Effector CD8-positive, alpha-beta T cell (primary cell): ENCODE measurements around the gene SV2B.
A peak's percentile ranks its signal among the peaks of the same experiment; 100 is the strongest.

Source experiments
- DNase-seq: peaks from one replicate; lab custom pipeline; 2025; lab: John Stamatoyannopoulos, UW

SV2B gene

GRCh38 chr15:91268510-91268909, 168.5 kb downstream of the SV2B start:
- DNase-seq = no peak

DNA sequence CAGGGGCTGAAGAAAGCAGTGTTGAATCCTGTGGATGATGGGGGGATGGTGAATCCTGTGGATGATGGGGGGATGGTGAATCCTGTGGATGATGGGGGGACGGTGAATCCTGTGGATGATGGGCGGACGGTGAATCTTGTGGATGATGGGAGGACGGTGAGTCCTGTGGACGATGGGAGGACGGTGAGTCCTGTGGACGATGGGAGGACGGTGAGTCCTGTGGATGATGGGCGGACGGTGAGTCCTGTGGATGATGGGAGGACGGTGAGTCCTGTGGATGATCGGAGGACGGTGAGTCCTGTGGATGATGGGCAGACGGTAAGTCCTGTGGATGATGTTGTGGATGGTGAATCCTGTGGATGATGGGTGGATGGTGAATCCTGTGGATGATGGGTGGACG, 170.7 kb downstream of the SV2B start:
- DNase-seq = no peak

DNA sequence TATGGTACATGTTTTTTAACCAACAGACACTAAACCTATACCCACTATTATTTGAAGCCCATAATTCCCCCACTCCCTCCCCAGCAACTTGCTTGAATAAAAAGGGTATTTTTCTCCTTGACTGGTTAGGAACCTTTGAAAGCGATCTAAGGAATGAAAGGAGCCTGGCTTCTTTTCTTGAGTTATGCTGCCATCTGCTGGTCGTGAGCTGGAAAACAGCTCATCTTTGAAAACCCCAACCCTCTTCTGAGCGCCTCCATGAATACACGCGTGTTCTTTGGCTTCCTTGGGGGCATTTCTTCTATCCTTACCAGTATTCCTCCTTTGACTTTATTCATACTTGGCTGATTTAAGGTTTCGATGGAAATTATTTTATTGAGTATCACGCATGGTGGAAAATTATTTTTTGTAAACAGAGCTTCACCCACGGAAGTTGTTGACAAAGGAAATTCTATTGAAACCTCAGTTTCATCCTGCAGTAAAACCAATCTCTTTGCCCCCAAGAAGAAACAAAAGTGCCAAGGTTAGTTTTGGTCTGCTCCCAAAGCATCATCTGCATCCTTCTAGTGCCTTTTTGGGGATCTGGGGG, 171.6 kb downstream of the SV2B start:
- DNase-seq = peak; percentile 38

DNA sequence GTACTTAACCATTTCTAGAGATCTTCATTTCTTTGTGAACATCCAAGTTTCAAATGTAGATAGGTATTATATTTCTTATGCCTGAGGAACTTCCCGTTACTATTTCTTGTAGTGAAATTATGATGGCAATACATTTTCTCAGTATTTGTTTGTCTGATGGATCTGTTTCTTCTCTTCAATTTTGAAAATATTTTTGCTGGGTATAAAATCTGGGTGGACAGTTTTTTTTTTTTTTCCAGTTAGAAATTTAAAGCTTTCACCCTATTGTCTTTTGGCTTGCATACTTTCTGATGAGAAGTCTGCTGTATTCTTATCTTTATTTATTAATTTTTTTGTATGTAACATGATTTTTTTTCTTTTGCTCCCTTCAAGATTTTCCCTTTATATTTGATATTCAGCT, 175.8 kb downstream of the SV2B start:
- no peak for DNase-seq

GRCh38 chr15:91278951-91279350, 178.9 kb downstream of the SV2B start:
- no peak for DNase-seq

- DNase-seq = no peak
Observed at GRCh38 chr15:91279486-91279885, 179.4 kb downstream of the SV2B start.

DNA sequence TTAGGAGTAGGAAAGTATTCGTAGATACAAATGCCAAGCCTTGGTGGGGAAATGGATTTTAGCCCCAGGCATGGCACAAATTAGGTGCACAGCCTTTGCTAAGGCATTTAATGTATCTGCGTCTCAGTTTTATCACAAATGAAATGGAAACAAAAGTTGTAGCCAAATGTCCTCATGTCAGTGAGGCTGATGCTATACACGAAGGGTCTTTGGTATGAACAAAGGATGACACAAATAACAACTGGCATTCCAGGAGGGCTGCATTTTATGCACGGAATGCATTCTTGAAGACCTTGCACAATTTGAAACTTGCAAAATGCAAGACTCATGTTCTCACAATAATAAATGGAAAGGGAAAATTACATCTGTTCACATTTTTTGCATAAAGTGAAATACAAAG, 181.9 kb downstream of the SV2B start:
- no peak for DNase-seq

DNA sequence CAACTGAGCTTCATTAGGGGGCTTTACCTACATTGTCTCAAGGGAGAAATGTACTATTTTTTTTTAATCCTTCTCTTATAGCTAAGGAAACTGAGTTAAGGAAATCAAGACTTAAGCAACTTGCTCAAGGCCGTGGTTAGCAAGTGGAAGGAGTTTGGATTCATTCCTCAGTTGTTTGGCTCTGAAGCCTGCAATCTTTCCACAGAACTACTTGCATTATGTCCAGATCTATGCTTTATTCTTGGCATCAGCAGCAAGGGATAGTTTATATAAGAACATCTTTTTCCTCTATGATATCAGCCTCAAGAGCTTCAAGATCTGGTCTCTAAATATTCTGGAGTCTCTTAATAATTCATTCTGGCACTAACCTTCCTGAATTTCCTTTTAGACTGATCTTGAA, 182.4 kb downstream of the SV2B start:
- no peak for DNase-seq

DNA sequence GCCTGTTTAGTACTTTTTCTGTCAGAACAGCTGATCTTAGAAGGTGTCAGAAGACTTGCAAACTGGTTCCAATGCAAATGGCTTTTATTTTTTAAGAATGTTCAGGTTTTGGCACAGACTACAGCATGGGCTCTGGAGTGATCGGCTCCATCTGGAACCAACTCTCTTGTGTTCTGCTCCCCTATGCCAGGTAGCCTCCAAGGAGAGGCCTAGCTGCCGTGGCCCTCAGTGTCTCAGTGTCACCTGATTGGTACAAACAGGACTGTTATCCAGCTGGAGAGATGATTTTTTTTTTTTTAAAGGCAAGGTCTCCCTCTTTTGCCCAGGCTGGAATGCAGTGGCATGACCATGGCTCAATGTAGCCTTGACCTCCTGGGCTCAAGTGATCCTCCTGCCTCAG, 183.1 kb downstream of the SV2B start:
- DNase-seq = no peak

GRCh38 chr15:91284758-91285466, 184.9 kb downstream of the SV2B start:
- no peak for DNase-seq

DNA sequence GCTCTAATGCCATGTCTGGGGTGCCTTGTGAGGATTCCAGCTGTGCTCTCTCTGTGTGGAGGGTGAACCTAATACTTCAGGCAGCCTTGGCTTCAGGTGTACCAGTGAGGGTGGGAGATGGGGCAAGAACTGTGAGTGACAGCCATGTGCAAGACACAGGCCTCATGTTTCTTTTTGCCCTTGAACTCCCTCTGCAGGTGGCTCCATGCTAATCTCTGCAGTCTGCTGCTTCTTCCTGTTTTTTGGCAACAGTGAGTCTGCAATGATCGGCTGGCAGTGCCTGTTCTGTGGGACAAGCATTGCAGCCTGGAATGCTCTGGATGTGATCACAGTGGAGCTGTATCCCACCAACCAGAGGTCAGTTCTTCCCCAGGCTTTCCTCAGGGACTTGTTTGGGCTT, 189.3 kb downstream of the SV2B start:
- DNase-seq = no peak

DNA sequence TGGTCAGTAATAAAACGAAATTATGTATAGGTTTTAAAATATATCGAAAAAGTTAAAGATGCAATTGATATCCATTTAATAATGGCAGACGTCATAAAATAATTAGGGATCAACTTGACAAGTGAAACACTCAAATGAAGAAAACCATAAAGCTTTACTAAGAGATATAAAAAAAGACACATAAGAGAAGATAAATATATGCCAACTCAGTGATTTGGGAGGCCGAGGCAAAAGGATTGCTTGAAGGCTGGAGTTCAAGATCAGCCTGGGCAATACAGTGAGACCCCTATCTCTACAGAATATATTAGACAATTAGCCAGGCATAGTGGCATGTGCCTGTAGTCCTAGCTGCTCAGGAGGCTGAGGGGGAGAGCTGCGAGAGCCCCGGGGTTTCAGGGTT, 190.5 kb downstream of the SV2B start:
- no peak for DNase-seq

GRCh38 chr15:91291673-91292072, 191.6 kb downstream of the SV2B start:
- no peak for DNase-seq

DNA sequence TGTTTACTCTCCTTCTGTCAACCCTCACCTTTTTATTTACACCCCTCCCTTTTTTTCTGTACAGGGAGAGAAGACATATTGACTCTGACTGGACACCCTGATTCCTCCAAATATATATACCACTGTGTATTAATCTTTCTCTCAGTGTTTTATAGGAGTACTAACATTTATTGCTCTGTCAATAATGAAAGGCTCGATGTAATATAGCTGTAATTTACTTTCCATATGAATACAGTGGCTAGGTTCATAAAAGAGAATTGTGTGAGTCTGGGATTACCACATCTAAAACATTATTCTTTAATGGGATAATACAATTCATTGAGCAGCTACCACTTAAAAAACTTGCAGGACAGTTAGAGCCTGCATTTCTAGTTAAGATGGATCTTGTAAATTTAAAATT, 194.3 kb downstream of the SV2B start:
- no peak for DNase-seq

GRCh38 chr15:91294795-91295194, 194.7 kb downstream of the SV2B start:
- DNase-seq = no peak

- DNase-seq = no peak
Observed at GRCh38 chr15:91298101-91298500, 198.0 kb downstream of the SV2B start.

DNA sequence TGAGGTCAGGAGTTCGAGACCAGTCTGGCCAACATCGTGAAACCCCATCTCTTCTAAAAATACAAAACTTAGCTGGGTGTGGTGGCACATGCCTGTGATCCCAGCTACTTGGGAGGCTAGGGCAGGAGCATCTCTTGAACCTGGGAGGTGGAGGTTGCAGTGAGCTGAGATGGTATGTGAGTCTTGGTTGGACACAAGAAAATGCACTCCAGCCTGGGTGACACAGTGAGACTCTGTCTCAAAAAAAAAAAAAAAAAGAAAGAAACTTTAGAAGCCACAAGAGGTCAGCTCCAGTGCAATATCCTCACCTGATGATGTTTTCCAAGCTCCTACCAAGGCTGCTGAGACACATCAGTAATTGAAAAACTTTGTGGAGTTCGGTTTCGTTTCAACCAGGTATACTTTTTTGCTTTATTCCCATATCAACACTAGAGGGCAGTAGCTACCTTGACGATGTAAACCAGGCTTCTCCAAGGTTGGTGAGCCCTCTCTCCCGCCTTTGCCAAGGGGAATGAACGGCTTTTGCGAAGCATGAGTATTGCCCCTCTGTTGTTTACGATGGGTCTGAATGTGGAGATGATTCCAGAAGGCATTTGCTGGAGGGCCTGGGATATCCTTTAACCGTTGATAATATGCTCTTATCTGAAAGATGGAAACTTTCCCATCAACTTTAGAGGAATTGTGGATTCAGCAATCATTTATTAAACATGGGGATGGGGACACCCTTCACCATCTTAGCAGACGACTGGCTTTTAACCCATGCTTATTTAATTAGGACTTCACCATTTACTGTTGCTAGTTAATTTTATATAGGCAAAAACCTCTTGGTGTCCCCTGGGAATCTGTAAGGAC, 202.8 kb downstream of the SV2B start:
- DNase-seq = no peak

GRCh38 chr15:91304210-91304609, 204.2 kb downstream of the SV2B start:
- no peak for DNase-seq

DNA sequence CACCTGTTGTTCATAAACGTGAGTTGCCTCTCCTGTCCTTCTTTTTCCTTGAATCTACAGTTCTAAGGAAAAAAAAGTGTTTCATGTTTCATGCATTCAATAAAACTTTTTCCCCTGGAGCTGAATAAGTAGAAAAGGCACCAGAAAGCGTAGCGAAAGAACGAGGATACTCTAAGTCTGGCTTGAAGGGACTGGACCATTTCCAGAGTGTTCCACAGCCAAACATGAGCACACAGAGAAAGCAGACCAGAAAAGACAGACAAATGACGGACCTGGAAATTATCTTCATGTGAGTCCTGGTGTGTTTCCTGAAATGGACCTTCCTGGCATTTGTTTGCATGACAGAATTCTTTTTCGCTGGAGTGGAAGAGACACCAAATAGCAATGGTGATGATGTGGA, 204.7 kb downstream of the SV2B start:
- no peak for DNase-seq

DNA sequence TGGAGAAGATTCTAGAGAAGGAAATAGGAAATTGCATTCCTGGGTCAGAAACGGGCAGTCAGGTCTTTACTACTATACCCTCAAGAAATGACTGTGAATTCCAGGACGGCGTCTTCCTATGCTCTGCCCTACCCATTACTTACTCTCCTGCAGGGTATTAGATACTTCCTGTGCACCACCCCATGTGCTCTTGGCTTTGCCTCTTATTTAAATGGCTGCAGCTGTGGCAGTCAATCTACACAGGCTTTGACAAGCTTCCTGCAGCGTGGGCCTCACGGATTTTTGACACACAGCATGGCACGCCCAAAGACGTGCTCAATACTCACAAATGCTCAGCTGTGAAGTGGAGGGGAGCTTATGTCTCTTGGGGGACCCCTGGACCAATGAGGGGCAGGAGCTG, 206.1 kb downstream of the SV2B start:
- DNase-seq = no peak

- DNase-seq = no peak
Observed at GRCh38 chr15:91307601-91308000, 207.5 kb downstream of the SV2B start.

DNA sequence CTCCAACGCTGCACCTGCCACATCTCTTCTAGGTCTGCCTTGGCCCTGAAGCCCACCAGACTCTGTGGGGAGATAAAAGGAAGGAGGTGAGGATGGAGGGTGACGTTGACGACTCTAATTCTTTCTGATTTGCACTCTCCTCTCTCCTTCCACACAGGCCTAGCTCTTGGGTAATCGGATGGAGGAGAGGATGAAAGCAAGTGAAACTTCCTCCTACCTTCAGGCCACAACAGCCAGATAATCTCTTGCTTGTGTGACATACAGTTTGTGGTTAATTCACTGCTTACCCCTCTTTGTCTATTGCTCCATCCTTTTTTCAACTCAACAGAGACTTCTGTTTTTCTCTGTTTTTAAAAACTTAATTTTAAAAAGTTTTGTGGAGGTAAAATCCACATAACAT, 208.1 kb downstream of the SV2B start:
- no peak for DNase-seq

DNA sequence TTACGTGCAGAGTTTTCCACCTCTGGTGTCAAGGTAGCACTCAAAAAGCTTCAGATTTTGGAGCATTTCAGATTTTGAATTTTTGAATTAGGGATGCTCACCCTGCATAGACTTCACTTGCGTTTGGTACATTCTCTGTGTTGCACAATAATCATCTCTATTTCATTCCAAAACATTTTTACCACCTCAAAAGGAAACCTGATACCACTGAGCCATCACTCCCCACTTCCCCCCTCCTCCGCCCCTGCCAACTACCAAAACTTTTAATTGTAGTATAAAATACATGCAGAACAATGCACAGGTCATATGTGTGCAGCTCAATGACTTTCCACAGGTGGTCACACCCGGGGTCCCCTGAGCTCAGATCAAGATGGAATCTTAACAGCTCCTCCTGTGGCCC, 208.8 kb downstream of the SV2B start:
- DNase-seq = no peak
